Esophagus muscularis mucosa (tissue), 4 donors: ENCODE data around the gene QRICH2. TPM values are rescaled to one million over a fixed set of nuclear protein-coding genes. Genes with fewer than 3 reads are reported as not detected.

Source experiments
- DNase-seq: peaks from one replicate; pipeline ENCODE4 v3.0.0-alpha.2; 2017; ENCODE audit errors: extremely low spot score
- H3K27ac ChIP-seq, 4 donors: fragments of 200-600 bp; sonication (generic); replicated peaks in 1 of 4; 1 replicate in 3 of 4; 2 replicates in 1 of 4; pipeline ENCODE4 v1.5.1; 2016 to 2019; ENCODE audit warnings: mild to moderate bottlenecking in 1 of 4
- H3K27me3 ChIP-seq, 4 donors: fragments of 200-600 bp; sonication (generic); one replicate each; pipeline versions ENCODE4 v1.5.1 to v1.6.0; 2016 to 2019
- H3K36me3 ChIP-seq, 4 donors: fragments of 200-600 bp; sonication (generic); one replicate each; pipeline ENCODE4 v1.5.1; 2016 to 2019
- H3K4me1 ChIP-seq, 4 donors: fragments of 200-600 bp; sonication (generic); one replicate each; pipeline ENCODE4 v1.5.1; 2016 to 2019
- H3K4me3 ChIP-seq, 4 donors: fragments of 200-600 bp; sonication (generic); 1 replicate in 2 of 4; 2 replicates in 2 of 4; pipeline ENCODE4 v1.5.1; 2016 to 2019; ENCODE audit warnings: mild to moderate bottlenecking in 4 of 4, moderate library complexity in 1 of 4
- H3K9me3 ChIP-seq, 4 donors: fragments of 200-600 bp; sonication (generic); 1 replicate in 3 of 4; 2 replicates in 1 of 4; pipeline ENCODE4 v1.5.1; 2016 to 2019
- CTCF ChIP-seq, 3 experiments: fragments of 200-600 bp in 2 of 3; fragments of 450-650 bp in 1 of 3; sonication (generic) in 2 of 3; IDR thresholded peaks; one replicate each; pipeline ENCODE4 v1.5.1; 2017 to 2019; ENCODE audit warnings: antibody characterized with exemption in 3 of 3, mild to moderate bottlenecking in 2 of 3, moderate library complexity in 1 of 3
- EP300 ChIP-seq: sonication (generic); formaldehyde crosslinking; IDR thresholded peaks from one replicate; pipeline ENCODE4 v1.6.1; 2017; ENCODE audit warnings: antibody characterized with exemption
- POLR2A ChIP-seq: fragments of 450-650 bp; IDR thresholded peaks from one replicate; pipeline ENCODE4 v1.6.1; 2017; ENCODE audit warnings: antibody characterized with exemption, moderate library complexity, mild to moderate bottlenecking, low read depth
- POLR2AphosphoS5 ChIP-seq, 2 donors: sonication (generic); formaldehyde crosslinking; IDR thresholded peaks; one replicate each; pipeline ENCODE4 v1.6.1; 2017; ENCODE audit warnings: antibody characterized with exemption in 2 of 2
- WGBS: methylation state at CpG from one replicate; pipeline ENCODE4 v1.1.5; 2018; 5-methylcytosine and 5-hydroxymethylcytosine counted together
- intact Hi-C: fragments of 100-400 bp; cut with DNase I; formaldehyde crosslinking; loops from one replicate; pipeline ENCODE4 v1.15.1; 2023
- total RNA-seq, 4 donors: library from RNA; depleted of rRNA; stranded (reverse); fragments of >200 nt; gene quantifications; one replicate each; pipeline versions ENCODE4 v1.1.0 to v1.2.1, GENCODE V29; 2016

Gene QRICH2
- total RNA-seq, 4 donors from 2014 or later = 1.7 to 2.6 (median 2.1) TPM

- peaks cover 32 to 62% (median 51%) of the 10 kb centered on the region in 4 donors for H3K36me3 ChIP-seq
Measured at GRCh38 chr17:76331083-76331482, 23.0 kb upstream of the QRICH2 start.

GRCh38 chr17:76329664-76330063 is 21.6 kb upstream of the QRICH2 start:
- Histone ChIP-seq H3K4me3 (no peak overlapping the region), H3K9me3 (no peaks in the 10 kb centered on the region), H3K36me3 (peaks cover 32 to 68% (median 56%) of the 10 kb centered on the region in 4 donors), H3K27ac (no peak overlapping the region), H3K4me1 (peaks cover 0 to 7% (median 0%) of the 10 kb centered on the region in 4 donors), H3K27me3 (no peaks in the 10 kb centered on the region)
- intact Hi-C loops = no loop called here
- no peak for DNase-seq
- TF ChIP-seq POLR2A = no peak
- no peak for TF ChIP-seq POLR2AphosphoS5 (IDR thresholded peaks at IDR 0.05)
- TF ChIP-seq CTCF (IDR thresholded peaks at IDR 0.05) = no peak
- no peak for TF ChIP-seq EP300
- WGBS = 89% methylated on average over 8 of the region's 8 CpGs

More at GRCh38 chr17:76331083-76331482, 23.0 kb upstream of the QRICH2 start:
- Histone ChIP-seq H3K4me3 (no peak overlapping the region), H3K27me3 (no peaks in the 10 kb centered on the region), H3K9me3 (no peaks in the 10 kb centered on the region), H3K27ac (no peak overlapping the region), H3K4me1 (peaks cover 0 to 7% (median 0%) of the 10 kb centered on the region in 4 donors)
- intact Hi-C loops = no loop called here
- no peak for DNase-seq
- WGBS = 96% methylated on average over 2 of the region's 2 CpGs
- TF ChIP-seq EP300 (no peak), POLR2AphosphoS5 (IDR thresholded peaks at IDR 0.05) (no peak), POLR2A (no peak), CTCF (IDR thresholded peaks at IDR 0.05) (no peak)

- no peak overlapping the region for H3K27ac ChIP-seq
- TF ChIP-seq EP300 = no peak
- no peak for TF ChIP-seq POLR2AphosphoS5 (IDR thresholded peaks at IDR 0.05)
- TF ChIP-seq CTCF (IDR thresholded peaks at IDR 0.05) = no peak
- TF ChIP-seq POLR2A = no peak
- intact Hi-C loops = no loop called here
- H3K4me1 ChIP-seq = peaks cover 0 to 7% (median 0%) of the 10 kb centered on the region in 4 donors
- WGBS = 89% methylated on average over 6 of the region's 6 CpGs
- H3K36me3 ChIP-seq = peaks cover 38 to 88% (median 73%) of the 10 kb centered on the region in 4 donors
- no peak for DNase-seq
- no peaks in the 10 kb centered on the region for H3K27me3 ChIP-seq
- H3K9me3 ChIP-seq = no peaks in the 10 kb centered on the region
- H3K4me3 ChIP-seq = no peak overlapping the region
Measured at GRCh38 chr17:76327696-76328095, 19.6 kb upstream of the QRICH2 start.

- Histone ChIP-seq H3K4me3 (no peak overlapping the region), H3K9me3 (no peaks in the 10 kb centered on the region), H3K4me1 (peaks cover 0 to 7% (median 0%) of the 10 kb centered on the region in 4 donors), H3K36me3 (peaks cover 43 to 91% (median 76%) of the 10 kb centered on the region in 4 donors), H3K27me3 (no peaks in the 10 kb centered on the region), H3K27ac (no peak overlapping the region)
- TF ChIP-seq POLR2A (no peak), EP300 (no peak), CTCF (IDR thresholded peaks at IDR 0.05) (no peak), POLR2AphosphoS5 (IDR thresholded peaks at IDR 0.05) (no peak)
- DNase-seq = no peak
- intact Hi-C loops = no loop called here
- WGBS = 87% methylated on average over 1 of the region's 1 CpG
Measured at GRCh38 chr17:76326306-76326705, 18.2 kb upstream of the QRICH2 start.

- no peaks in the 10 kb centered on the region for H3K9me3 ChIP-seq
- 87% methylated on average over 3 of the region's 3 CpGs for WGBS
- H3K36me3 ChIP-seq = peaks cover 17 to 80% (median 43%) of the 10 kb centered on the region in 4 donors
- intact Hi-C loops = no loop called here
- TF ChIP-seq CTCF (IDR thresholded peaks at IDR 0.05) (no peak), POLR2A (no peak)
- peaks cover 0 to 8% (median 2%) of the 10 kb centered on the region in 4 donors for H3K4me1 ChIP-seq
- no peaks in the 10 kb centered on the region for H3K27me3 ChIP-seq
- no peak overlapping the region for H3K4me3 ChIP-seq
- H3K27ac ChIP-seq = no peak overlapping the region
- DNase-seq = no peak
Measured at GRCh38 chr17:76318586-76318985, 10.5 kb upstream of the QRICH2 start.
